NAMALWA (cell line): Measurements from ENCODE around the gene TMEM132D.

Experiments used
- DNase-seq: peaks from one replicate; pipeline ENCODE4 v3.0.0-alpha.2; 2015; ENCODE audit warnings: low spot score

TMEM132D gene

DNA sequence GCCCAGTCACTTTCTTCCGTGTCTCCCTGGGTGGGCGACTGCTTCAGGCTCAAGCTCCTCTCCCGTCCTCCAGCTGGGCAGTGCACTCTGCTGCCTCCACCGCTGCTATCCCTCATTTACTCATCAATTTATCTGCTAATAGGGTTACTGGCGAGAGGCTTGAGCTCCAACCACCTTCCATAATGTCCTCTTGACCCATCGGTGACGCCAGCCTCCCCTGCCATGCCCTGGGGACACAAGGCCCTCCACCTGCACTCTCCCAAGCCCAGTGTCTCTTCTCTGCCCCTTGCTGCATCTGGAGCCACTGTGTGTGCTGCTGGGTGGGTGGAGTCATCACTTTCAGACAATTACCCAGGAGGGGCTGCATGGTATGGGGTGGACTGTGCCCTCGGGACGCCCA, 78.5 kb downstream of the TMEM132D start:
- DNase-seq, result no peak

DNA sequence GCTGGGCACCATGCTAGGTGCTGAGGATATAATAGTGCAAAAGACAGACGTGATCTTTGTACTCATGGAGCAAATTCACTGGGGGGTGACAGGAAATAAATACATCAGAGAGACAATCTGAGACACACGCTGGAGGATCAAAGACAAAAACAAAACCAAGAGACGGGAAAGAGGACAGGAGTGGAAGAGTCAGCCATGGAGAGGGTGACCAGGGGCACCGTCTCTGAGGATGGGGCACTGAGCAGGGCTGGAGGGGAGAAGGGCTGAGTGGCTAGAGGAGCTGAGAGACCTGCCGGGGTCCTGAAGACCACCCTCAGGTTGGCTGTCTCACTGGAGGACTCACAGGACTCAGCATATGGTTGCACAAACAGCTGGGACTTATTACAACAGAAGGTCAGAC, 81.9 kb downstream of the TMEM132D start:
- no peak for DNase-seq

GRCh38 chr12:129819391-129819790, 84.4 kb downstream of the TMEM132D start:
- no peak for DNase-seq

DNA sequence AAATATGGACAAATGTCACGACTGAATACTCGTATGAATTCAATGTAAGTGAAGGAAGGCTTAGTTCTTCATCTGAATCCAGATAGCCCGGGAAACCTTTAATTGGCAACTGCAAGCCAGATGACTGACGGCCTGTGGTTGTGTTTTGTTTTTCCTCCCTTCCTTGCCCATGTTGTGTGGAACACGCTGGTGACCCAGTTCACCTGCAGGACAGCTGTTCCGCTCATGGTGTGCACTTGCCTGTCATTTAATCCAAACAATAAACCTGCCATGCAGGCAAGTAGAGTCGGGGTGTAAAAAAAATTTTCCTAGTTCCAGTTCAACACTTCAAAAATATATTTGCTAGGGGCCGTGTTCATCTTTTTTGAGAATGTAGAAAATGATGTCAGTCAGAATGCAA, 88.0 kb downstream of the TMEM132D start:
- DNase-seq, result no peak

DNA sequence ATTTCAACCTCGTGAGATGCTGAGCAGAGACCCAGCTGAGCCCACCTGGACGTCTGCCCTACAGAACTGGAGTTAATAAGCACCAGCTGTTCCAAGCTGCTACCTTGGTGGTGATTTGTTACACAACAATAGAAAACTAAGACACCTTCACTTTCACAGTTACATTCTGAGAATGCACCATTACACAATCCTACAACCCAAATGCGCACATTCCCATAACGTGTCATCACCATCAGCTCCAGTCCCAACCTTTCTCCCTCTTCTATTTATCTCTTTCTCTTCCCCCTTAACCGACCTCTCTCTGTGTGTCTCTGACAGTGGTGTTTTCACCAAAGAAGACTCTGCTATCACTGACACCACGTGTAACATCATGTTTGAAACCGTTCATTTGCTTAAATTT, 91.9 kb downstream of the TMEM132D start:
- no peak for DNase-seq

DNA sequence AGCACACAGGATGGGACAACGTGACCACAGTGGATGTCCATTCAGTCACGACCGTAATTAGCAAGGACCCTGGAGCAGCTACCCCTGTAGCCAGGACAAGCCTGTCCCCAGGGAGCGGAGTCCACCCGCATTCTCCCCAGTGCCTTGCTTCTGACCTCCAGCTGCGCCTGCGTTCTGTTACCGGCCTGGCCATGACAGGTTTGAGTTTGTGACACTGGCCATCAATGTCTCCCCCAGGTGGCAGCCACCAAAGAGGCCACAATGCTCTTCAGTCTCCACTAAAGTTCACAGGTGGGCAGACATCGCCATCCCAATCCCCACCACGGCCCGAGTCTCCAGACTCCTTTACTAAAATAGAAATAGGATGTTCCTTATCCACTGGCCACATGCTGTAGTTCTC, 96.7 kb downstream of the TMEM132D start:
- DNase-seq, result no peak

GRCh38 chr12:129791396-129791795, 112.4 kb downstream of the TMEM132D start:
- no peak for DNase-seq

GRCh38 chr12:129790930-129791329, 112.9 kb downstream of the TMEM132D start:
- DNase-seq, result no peak

DNA sequence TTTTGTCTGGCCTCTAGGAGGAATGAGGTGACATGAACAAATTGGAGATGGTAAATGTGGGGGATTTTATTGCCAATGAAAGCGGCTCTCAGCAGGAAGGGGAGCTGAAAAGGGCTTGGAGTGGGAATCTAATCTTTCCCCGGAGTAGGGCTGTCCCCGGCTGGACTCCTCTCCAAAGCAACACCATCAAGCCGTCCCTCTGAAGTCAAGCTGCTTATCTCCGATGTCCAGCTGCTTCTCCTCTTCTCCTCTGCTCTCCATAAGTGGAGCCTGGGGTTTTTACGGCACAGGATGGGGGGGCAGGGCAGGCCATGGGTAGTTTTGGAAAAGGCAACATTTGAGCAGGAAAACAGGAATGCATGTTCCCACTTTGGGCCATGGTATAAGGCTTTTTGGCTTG, 113.5 kb downstream of the TMEM132D start:
- DNase-seq, result no peak

GRCh38 chr12:129789921-129790320, 113.9 kb downstream of the TMEM132D start:
- DNase-seq, result no peak

GRCh38 chr12:129788506-129789084, 115.2 kb downstream of the TMEM132D start:
- no peak for DNase-seq

DNA sequence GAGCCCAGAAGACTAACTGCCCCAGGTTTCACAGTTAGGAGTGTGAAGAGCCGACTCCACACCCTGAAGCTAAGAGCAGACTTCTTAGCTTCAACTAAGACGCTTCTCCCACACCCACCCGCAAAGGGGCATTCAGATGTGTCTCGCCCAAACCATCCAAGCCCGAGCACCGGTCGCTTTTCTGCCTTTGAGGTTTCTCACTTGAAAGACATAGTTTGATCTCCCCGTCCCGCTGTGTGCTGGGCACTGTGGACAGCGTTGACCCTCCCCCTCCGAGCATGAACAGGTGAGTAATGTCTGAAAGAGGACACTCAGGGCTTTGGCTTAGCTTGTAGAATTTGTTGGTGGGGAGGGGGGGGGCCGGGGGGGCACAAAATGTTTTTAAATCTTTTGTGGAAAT, 123.8 kb downstream of the TMEM132D start:
- DNase-seq, result no peak

GRCh38 chr12:129779033-129779432, 124.8 kb downstream of the TMEM132D start:
- no peak for DNase-seq

GRCh38 chr12:129776977-129777667, 126.7 kb downstream of the TMEM132D start:
- no peak for DNase-seq

GRCh38 chr12:129772501-129773493, 131.0 kb downstream of the TMEM132D start:
- no peak for DNase-seq

DNA sequence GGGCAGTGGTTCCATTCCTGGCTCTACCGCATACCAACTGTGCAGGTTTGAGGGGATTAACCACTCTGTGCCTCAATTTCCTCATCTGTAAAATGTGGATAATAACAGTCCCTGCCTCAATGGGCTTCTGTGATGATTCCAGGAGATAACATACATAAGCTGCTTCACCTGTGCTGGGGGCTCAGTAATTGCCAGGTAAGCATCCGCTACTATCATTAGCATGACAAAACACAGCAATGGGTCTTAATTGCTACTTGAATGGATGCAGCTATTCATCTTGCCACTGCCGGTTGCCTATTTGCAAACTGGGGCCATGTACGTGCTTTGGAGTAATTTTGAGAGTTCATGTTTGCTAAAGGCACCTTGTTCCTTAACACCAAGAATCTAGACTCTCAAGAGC, 132.6 kb downstream of the TMEM132D start:
- DNase-seq, result no peak

- no peak for DNase-seq
Measured at GRCh38 chr12:129765719-129766118, 138.1 kb downstream of the TMEM132D start.

DNA sequence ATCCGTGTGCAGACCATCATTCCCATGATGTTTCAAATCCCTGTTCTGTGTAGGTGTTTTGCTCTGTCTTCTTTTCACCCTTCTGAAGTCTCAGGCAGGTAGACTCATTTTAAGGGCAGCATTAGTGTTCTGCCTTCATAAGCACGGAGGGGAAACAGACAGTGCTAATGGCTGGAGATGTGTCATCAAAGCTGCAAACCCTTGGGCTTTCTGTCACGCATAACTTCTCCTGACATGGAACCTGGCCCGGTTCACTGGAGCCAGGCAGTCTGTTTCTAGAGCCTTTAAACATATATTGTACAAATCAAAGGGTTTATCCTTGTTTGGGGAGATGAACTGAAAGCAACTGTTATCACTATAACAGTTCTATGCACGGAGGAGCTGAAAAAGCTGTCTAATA, 141.4 kb downstream of the TMEM132D start:
- no peak for DNase-seq

GRCh38 chr12:129753586-129753985, 150.2 kb downstream of the TMEM132D start:
- DNase-seq, result no peak

- DNase-seq, result no peak
Measured at GRCh38 chr12:129750421-129750820, 153.4 kb downstream of the TMEM132D start.

DNA sequence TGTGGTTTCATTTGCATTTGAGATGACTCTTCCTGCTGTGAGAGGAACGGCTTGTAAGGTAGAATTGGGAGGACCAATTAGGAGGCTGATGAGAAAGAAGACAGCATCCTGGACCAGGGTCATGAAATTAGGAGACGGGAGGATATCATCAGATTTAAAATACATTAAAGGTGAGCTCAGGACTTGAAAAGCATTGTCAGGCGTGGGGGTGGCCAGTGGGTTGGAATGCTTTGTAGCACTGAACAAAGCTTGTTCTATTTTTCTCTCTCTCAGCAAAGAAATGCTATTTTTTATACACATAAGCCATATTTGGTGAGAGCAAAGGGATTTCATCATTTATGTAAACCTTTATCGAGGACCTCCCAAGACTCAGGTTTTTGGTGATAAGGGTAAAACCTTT, 157.5 kb downstream of the TMEM132D start:
- no peak for DNase-seq

- DNase-seq, result no peak
Measured at GRCh38 chr12:129729170-129729569, 174.7 kb downstream of the TMEM132D start.

- DNase-seq, result no peak
Measured at GRCh38 chr12:129727100-129727499, 176.7 kb downstream of the TMEM132D start.
